ENCODE data around the gene FAM83B.
A peak's percentile ranks its signal among the peaks of the same experiment; 100 is the strongest.
"Not testable (repeated sequence)": the region's sequence is repeated elsewhere in the genome, so short reads cannot be mapped to it uniquely, and the experiment has no call there.

The FAM83B gene

DNA sequence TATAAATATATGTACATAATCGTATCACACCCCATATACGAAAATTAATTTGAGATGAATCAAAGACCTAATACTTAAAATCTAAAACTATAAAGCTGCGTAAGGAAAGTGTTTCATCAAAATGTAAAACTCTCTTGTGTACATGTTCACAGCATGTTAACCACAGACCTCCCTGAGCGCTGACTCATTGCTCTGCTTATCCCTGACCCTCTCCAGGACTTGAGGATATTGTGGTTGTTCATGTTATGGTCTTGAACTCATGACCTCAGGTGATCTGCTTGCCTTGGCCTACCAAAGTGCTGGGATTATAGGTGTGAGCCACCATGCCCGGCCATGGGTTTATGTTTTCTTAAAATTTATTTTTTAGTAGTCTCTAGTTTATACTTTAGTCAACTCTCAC lies 14.2 kb downstream of the FAM83B start:
- peak; percentile 79 for DNase-seq

- DNase-seq, result no peak
Measured at GRCh38 chr6:54861905-54862616, 15.5 kb downstream of the FAM83B start.

- no peak for DNase-seq
Measured at GRCh38 chr6:54864272-54864671, 17.7 kb downstream of the FAM83B start.

DNA sequence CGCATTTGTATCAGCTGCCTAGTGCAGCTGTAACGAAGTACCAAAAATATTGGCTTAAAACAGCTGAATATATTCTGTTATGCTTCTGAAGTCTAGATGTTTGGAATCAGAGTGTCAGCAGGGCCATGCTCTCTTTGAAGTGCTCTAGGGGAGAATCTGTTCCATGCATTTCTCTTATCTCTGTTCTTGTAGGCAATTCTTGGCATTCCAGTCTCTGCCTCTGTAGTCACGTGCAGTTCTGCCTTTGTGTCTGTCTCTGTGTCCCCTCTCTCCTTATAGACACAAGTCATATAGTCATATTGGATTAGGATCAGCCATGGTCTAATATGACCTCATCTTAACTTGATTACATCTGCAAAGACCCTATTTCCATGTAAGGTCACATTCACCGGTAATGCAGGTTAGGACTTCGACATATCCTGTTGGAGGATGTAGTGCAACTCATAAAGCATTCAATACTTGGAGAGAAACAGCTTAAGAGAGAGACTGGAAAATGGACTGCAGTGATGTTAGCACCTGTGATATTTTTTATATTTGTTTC lies 18.6 kb downstream of the FAM83B start:
- peak; percentile 89 for DNase-seq

DNA sequence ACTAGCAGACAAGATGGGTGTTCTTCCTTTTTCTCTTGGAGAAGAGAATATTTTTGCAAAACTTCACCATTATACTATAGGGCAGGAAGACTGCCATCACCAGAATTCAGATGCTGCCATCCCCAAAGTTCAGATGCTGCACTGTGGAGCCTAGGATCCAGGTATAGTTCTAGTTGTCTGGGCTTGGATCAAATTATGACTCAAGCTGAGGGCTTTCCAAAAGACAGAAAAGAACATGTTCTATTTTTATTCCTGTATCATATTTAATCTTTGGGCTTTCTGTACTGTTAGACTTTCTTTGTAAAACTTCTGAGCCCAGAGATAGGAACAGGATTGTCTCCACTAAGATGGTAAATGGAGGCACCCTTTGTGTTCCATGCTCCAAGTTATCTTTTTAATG lies 22.0 kb downstream of the FAM83B start:
- DNase-seq, result no peak

DNA sequence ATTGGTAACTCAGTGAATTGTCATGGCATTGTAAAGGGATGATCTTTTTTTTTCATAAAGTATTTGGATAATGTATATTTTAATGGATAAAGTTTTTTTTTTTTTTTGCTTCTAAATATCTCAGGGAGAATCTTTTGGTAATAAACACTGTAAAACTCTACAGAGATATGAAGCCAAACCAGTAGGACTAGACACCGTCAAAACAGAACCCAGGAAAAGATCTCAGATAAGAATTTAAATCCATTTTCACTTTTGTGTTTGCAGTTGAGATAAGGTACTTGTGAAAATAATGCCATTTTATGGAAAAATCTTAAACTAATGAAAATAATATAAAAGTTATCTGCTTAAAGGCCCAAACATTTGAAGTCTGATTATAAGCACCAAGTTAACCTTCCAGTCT lies 27.0 kb downstream of the FAM83B start:
- no peak for DNase-seq

DNA sequence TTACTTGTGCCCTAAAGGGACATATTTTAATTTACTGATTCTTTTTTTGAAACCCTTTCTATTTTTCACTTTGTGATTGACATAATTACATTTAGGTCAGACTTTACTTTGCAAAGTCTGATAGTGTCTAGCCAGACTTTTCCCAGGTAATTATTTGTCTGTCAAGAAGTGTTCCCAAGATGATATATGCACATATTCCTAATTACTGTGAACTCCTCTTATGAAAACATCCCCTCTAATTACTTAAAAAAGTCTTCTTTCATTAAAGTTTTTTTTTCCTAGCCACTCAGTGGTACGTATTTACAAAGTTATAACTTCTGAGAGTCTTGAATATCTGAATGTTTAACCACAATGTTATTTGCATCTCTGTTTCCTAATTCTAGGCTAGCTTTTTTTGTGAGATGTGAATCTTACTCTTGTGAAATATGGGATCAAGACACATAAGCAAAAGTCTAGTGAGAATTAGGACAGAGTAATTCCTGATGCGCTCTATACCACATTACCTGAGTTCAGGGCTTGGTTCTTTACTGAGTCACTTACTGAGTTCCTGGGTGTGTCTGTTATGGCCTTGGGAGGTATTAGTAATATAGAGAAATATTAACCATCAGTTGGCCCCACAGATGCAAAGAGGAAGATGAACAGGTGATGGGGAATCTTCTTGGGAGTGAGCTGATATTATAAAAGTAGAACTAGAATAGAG lies 27.9 kb downstream of the FAM83B start:
- DNase-seq, result no peak

GRCh38 chr6:54875539-54875938 lies 29.0 kb downstream of the FAM83B start:
- DNase-seq, result no peak

DNA sequence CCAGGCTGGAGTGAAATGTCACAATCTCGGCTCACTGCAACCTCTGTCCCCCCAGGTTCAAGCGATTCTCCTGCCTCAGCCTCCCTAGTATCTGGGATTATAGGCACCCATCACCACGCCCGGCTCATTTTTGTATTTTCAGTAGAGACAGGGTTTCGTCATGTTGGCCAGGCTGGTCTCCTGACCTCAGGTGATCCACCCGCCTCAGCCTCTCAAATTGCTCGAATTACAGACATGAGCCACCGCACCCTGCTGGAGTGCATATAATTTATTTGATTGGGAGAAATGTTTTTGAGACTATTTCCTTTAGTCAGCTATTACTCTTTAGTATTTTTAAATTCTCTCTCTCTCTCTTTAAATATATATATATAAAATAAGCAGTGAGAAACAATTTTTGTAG lies 29.8 kb downstream of the FAM83B start:
- DNase-seq, result no peak

DNA sequence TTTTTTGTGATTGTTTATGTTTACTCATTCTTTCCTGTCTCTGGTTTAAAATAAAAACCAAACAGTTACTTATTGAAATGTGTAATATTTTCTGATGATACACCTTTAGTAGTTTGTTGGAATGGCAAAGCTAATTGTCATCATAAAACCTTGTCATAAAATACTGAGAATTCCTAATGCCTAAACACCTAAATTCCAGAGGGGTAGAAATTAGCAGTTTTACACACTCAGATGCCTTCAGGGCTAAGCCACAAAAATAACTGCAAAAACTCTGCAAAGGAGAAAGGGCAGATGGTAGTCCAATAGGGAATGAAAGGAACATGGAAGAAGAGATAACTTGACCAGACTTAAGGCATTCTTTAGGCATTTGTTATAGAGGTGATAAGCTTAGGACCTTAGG lies 30.3 kb downstream of the FAM83B start:
- no peak for DNase-seq

DNA sequence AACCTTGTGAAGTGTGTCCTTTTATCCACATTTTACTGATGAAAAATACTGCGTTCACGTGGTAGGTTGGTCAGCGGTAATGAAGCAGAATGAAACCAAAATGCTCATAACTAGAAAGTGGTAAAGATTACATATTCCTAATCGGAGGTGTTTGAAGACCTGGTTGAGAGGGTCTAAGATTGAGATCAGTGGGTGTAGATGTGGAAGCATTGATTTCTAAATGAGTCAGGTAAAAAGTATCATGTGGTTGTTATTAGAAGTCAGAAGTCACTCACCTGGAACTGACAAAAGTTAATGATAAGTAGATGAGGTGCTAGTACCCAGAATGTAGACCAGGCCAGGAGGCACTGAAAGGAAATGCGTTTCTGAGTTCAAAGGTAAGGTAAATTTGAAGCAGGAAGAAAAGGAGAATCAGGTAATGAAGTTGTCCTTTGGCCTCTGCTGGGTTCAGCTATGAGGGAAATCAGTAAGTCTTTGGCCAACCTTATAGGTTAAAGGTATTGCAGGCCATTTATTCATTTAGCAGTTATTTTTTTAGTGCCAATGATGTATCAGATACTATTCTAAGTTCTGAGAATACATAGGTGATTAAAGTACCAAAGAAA lies 31.2 kb downstream of the FAM83B start:
- no peak for DNase-seq

DNA sequence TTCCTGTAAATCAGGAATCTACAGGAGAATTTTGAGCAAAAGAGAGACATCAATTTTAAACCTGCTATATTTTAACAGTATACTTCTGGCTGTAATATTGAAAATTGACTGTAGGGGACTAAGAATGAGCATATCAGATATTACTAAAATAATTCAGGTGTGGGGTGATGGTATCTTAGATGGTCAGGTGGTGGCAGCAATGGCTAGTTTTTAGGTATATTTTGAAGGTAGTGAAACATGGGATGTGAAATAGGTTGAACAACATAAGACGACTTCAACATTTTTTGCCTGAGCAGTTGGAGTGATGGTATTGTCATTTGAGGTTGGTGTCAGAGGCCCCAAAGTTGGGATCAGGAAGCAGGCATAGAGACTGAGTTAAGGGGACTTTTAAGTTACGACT lies 32.1 kb downstream of the FAM83B start:
- no peak for DNase-seq

DNA sequence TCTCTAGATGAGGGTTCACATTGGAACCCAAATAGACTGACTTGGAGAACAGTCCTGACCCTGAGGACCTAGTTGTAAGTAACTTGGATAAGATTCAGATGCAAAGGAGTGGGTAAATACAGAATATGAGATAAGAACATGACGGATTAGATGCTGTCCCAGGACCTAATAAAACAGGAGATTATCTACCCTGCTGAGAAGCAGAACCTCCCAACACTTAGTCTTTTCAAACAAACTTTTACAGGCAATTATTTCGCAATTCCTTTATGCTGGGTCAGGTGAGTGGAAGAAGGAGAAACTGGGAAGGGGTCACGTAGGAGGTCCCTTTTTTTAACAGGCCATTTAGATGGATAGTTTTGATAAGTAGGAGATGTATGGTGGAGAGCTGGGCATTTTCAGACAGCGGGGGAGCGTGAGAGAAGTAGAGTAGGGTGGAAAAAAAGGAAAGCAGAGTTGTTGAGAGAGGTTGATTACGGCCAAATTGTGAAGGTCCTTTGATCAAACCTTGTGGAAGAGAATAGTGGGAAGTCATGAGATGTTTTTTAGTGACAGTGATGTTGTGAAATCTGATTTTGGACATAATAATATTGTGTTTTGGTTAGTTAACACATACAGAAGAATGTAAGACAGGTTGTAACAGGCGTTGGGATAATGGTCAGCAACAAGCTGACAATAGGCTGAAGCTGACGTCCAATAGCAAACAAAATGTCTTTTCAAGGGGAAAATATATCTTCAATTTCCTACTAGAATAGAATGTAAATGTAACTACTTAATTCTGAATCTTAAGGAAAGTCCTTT lies 32.8 kb downstream of the FAM83B start:
- DNase-seq, result no peak

DNA sequence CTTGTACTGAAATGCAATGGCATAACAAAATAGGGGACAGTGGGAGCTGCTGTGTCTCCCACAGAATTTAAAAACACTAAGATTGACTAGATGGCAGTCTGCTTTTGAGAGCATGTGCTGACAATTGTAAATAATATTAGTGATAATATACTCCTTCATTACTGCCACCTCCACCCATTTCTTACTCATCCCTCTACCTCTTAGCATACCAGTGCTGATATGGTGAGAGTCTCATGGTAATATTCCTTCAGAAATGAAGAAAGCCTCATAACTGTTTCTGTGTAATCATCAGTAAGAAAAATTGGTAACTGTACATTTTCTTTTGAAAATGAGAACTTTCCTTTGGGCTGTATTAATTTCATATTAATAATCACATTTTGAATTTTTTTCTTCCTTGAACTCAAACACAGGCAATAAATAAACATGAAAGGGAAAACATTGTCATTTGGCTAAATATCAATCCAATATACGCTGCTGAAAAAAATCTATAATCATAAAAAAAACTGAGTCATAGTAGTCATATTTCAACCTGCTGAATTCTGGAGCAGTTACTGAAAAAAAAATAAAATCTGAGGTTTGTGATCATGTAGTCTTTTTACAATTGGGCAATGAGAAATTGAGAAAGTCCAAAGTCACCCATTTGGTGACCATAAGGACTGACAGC lies 34.6 kb downstream of the FAM83B start:
- DNase-seq, result no peak

GRCh38 chr6:54881891-54882290 lies 35.3 kb downstream of the FAM83B start:
- not testable (repeated sequence) for DNase-seq

GRCh38 chr6:54886932-54887584 lies 40.5 kb downstream of the FAM83B start:
- no peak for DNase-seq

DNA sequence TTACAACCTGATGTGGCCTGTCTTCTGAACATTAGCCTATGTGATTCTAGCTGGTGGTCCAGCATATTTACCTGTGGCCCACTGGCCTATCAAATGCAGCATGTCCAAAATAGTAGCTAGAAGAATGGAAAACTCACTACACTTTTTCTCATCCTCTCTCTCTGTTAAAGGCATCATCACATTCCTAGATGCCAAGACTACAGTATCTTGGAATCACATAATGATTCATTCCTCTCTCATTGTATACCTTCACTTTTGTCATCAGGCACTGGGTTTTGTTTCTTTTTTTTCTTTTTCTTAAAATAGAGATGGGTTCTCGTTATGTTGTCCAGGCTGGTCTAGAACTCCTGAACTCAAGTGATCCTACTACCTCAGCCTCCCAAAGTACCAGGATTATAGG lies 45.0 kb downstream of the FAM83B start:
- no peak for DNase-seq

GRCh38 chr6:54892831-54893230 lies 46.3 kb downstream of the FAM83B start:
- DNase-seq, result peak; percentile 60

DNA sequence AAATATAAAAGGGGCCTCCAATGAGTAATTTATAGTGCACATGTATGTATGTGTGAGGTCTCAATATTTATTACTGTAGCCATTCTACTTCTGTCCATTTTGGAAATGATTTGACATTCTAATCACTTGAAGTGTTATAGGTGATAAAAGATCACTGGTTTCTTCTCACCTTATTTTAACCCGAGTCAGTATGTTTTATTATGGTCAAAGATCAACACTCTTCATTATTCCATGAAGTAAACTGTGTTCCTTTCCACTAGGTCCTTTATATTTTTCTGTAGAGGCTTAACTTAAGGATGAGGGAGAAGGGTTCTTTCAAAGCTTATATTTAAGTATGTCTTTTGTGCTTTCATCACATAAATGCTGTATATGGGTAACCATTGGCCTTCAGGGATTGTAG lies 47.2 kb downstream of the FAM83B start:
- no peak for DNase-seq

DNA sequence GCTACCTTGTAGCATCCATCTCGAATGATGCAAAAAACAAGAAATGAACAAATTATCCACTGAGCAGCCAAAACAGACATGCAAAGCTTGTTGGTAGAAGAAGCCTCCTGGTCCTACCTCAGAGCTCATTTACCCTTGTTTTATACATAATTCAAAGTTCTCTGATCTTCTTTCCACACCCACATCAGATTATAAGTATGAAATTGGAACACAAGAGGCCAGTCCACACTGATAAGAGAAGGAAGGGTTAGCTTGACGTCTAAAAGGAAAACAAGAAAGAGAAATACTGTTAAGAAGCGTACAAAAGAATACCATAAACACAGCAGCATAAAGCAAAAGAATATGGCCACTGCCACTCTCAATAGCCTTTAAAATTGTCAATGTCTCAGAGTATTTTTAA lies 49.7 kb downstream of the FAM83B start:
- no peak for DNase-seq

DNA sequence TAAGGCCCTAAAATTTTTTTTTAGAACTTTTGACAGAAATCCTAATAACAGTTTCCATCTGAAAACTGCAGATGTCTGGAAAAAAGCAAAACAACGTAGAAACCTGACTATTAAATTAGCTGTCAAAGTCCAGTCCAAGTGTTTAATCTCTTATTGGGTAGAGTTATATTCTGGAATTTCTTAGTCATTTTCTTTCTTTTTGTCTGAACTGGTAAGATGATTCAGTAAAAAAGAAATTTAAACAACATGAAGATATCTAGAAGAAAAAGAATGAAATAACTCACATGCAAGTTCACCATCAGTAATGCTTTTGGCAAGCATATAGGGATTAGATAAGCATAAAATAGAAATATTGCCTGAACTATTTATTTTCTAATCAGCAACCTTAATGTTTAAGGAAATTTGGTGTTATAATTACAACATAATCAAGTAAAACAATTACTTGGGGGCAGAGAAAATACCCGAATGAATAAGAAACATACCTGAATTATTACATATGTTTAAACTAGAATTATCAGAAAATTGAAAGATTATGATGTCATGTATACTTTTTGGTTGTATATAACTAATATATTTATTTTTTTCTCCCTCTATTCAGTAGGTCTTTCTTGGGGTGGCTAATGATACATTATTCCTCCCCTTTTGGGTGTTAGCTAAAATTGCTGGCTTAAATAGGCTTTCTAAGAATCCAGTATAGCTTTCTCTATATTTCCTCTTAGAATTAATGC lies 51.1 kb downstream of the FAM83B start:
- no peak for DNase-seq
